Measurements from ENCODE around the gene ALPP. TPM values are rescaled to one million over a fixed set of nuclear protein-coding genes. Genes with fewer than 3 reads are reported as not detected.
A peak's percentile ranks its signal among the peaks of the same experiment; 100 is the strongest.

ALPP gene
- total and polyA plus RNA-seq, 4 donors, result 7.0 to 25.8 (median 11.5) TPM

DNA sequence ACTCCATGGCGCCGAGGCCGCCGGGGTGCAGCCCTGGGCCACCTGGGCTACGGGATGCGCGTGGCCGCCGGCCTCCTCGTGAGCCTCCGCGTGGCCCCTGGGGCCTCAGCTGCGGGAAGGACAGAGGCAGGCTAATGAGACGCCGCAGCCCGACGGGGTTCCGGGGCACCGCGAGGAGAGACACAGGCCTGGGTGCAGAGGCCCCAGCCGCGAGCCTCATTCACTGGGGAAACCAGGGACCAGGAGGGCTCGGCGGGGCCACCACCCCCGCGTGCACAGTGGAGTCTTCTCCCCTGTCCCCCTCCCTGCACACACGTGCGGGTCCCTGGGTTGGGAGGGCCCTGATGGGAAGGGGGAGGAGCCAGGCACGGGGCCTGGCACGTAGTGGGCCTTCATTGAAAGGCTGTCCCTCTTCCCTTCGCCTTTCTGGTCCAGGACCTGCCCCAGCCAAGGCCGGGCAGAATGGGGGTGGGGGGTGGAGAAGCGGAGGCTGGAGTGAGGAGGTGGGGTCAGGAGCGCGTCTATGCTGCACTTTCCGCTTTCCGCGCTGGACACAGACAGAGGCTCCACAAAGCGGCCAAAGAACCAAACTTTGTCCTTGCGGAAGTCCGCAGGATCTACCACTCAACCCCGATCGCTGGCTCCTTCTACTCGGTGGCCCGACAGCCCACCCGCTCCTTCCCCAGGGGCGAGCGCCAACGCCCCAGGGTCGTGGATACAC lies 9.1 kb downstream of the ALPP start:
- Histone ChIP-seq H3K9ac (ENCODE audit: insufficient read depth in 1 of 2, low read length in 2 of 2) (no peak overlapping the region), H3K4me3 (peak overlapping the region; percentile 1), H3K4me1 (ENCODE audit: control insufficient read depth in 5 of 5, insufficient read depth in 5 of 5, low read length in 5 of 5) (peaks cover 0 to 7% (median 0%) of the 10 kb centered on the region in 5 donors), H3K27me3 (ENCODE audit: control insufficient read depth in 3 of 3, insufficient read depth in 3 of 3, low read length in 2 of 3) (peaks cover 0 to 90% (median 73%) of the 10 kb centered on the region in 3 donors), H3K36me3 (ENCODE audit: control insufficient read depth in 4 of 4, insufficient read depth in 4 of 4, low read length in 4 of 4) (no peaks in the 10 kb centered on the region), H3K9me3 (ENCODE audit: control insufficient read depth in 4 of 4, insufficient read depth in 3 of 4, low read length in 3 of 4) (peaks cover 0 to 2% (median 0%) of the 10 kb centered on the region in 4 donors), H3K27ac (ENCODE audit: low read depth in 1 of 2, low read length in 1 of 2) (peak overlapping the region in 1 of 2 donors; percentile 46)
- TF ChIP-seq, protein P1, sequence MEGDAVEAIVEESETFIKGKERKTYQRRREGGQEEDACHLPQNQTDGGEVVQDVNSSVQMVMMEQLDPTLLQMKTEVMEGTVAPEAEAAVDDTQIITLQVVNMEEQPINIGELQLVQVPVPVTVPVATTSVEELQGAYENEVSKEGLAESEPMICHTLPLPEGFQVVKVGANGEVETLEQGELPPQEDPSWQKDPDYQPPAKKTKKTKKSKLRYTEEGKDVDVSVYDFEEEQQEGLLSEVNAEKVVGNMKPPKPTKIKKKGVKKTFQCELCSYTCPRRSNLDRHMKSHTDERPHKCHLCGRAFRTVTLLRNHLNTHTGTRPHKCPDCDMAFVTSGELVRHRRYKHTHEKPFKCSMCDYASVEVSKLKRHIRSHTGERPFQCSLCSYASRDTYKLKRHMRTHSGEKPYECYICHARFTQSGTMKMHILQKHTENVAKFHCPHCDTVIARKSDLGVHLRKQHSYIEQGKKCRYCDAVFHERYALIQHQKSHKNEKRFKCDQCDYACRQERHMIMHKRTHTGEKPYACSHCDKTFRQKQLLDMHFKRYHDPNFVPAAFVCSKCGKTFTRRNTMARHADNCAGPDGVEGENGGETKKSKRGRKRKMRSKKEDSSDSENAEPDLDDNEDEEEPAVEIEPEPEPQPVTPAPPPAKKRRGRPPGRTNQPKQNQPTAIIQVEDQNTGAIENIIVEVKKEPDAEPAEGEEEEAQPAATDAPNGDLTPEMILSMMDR (IDR thresholded peaks at IDR 0.05; ENCODE audit: control extremely low read depth, extremely low read depth), result no peak
- 34 to 65% methylated on average over 45 to 50 of the region's 50 CpGs for WGBS, 2 donors
- no peak for DNase-seq
- no peak for ATAC-seq (ENCODE audit: insufficient read depth, low FRiP score)

DNA sequence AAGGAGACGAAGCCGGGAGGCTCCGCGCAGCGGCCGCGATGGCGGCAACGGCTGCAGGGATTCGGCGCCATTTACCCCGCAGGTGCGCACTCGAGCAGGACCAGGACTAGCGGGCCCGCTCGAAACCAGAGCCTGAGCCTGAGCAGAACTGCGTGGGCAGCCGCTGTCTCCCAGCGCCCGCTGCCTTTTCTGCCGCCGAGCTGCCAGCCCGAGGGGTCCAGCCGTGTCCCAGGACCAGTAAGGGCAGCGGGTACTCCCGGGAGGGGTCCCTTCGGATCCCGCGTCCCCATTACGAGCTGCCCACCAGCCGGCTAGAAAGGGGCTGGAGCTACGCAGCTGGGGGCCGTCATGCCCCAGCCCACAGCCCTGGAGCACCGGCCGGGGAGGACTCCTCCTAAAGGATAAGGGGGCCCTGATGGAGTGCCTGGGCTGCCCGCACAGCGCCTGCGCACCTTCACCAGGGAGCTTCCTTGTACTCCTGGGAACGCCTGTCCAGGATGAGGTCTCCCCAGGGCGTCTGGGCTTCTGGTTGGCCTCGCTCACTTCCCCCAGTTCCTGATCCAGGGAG lies 9.9 kb downstream of the ALPP start:
- Histone ChIP-seq H3K9ac (ENCODE audit: insufficient read depth in 1 of 2, low read length in 2 of 2) (no peak overlapping the region), H3K9me3 (ENCODE audit: control insufficient read depth in 4 of 4, insufficient read depth in 3 of 4, low read length in 3 of 4) (peaks cover 0 to 2% (median 0%) of the 10 kb centered on the region in 4 donors), H3K4me1 (ENCODE audit: control insufficient read depth in 5 of 5, insufficient read depth in 5 of 5, low read length in 5 of 5) (peaks cover 0 to 7% (median 0%) of the 10 kb centered on the region in 5 donors), H3K27ac (ENCODE audit: low read depth in 1 of 2, low read length in 1 of 2) (peak overlapping the region in 1 of 2 donors; percentile 35), H3K36me3 (ENCODE audit: control insufficient read depth in 4 of 4, insufficient read depth in 4 of 4, low read length in 4 of 4) (no peaks in the 10 kb centered on the region), H3K4me3 (no peak overlapping the region), H3K27me3 (ENCODE audit: control insufficient read depth in 3 of 3, insufficient read depth in 3 of 3, low read length in 2 of 3) (peaks cover 0 to 82% (median 67%) of the 10 kb centered on the region in 3 donors)
- TF ChIP-seq, protein P1 (IDR thresholded peaks at IDR 0.05; ENCODE audit: control extremely low read depth, extremely low read depth), result no peak
- DNase-seq (no peak), ATAC-seq (ENCODE audit: insufficient read depth, low FRiP score) (no peak)
- WGBS, 2 donors, result 37 to 63% methylated on average over 41 to 42 of the region's 42 CpGs

DNA sequence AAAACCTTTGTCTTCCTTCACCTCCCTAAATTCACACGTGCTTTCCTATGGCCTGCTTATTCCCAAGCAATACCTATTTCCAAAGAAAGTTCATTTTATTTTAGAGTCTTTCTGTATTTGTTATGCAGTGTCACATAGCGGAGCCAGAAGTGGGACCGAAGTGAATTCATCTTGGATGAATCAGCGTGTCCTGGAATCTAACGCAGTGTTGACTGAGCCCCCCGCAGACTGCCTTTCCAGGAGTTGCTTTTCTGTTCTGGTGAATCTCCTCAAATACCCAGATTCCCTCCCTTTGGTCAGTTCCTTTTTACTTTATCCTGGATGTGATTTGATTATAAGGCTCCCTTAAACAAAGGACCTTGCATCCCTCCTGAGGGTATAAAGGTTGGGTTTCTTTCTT lies 10.8 kb downstream of the ALPP start:
- H3K4me1 ChIP-seq (ENCODE audit: control insufficient read depth in 5 of 5, insufficient read depth in 5 of 5, low read length in 5 of 5), result peaks cover 0 to 7% (median 0%) of the 10 kb centered on the region in 5 donors
- H3K36me3 ChIP-seq (ENCODE audit: control insufficient read depth in 4 of 4, insufficient read depth in 4 of 4, low read length in 4 of 4), result no peaks in the 10 kb centered on the region
- 67 to 83% methylated on average over 6 of the region's 6 CpGs for WGBS, 2 donors
- DNase-seq (no peak), ATAC-seq (ENCODE audit: insufficient read depth, low FRiP score) (no peak)
- H3K4me3 ChIP-seq, result no peak overlapping the region
- TF ChIP-seq, protein P1 (IDR thresholded peaks at IDR 0.05; ENCODE audit: control extremely low read depth, extremely low read depth), result no peak
- no peak overlapping the region for H3K27ac ChIP-seq (ENCODE audit: low read depth in 1 of 2, low read length in 1 of 2)
- H3K27me3 ChIP-seq (ENCODE audit: control insufficient read depth in 3 of 3, insufficient read depth in 3 of 3, low read length in 2 of 3), result peaks cover 0 to 73% (median 61%) of the 10 kb centered on the region in 3 donors
- H3K9ac ChIP-seq (ENCODE audit: insufficient read depth in 1 of 2, low read length in 2 of 2), result no peak overlapping the region
- peaks cover 0 to 2% (median 0%) of the 10 kb centered on the region in 4 donors for H3K9me3 ChIP-seq (ENCODE audit: control insufficient read depth in 4 of 4, insufficient read depth in 3 of 4, low read length in 3 of 4)

All from lung (tissue), 12 donors.